T-cell (primary cell): ENCODE measurements around the gene ABHD12. TPM values are rescaled to one million over a fixed set of nuclear protein-coding genes. Genes with fewer than 3 reads are reported as not detected.
"Not testable (repeated sequence)": the region's sequence is repeated elsewhere in the genome, so short reads cannot be mapped to it uniquely, and the experiment has no call there.

Experiments
- ATAC-seq, 4 experiments: fragments of 200-7000 bp in 3 of 4; fragments of 150-1000 bp in 1 of 4; cut with Tn5 transposase; replicated peaks in 1 of 4; 1 replicate in 3 of 4; 2 replicates in 1 of 4; pipeline ENCODE4 v1.10.0; 2021; ENCODE audit warnings: moderate library complexity in 3 of 4, mild to moderate bottlenecking in 2 of 4, moderate number of reproducible peaks in 1 of 4
- CTCF ChIA-PET, 2 donors: fragments of 300-600 bp; sonication (Branson Sonifier 250); formaldehyde crosslinking; loops; one replicate each; lab custom pipeline; 2022; ENCODE audit warnings: antibody characterized with exemption in 2 of 2; lab: Charles Lee
- POLR2A ChIA-PET, 2 donors: fragments of 300-600 bp; sonication (Branson Sonifier 250); formaldehyde crosslinking; loops; one replicate each; lab custom pipeline; 2022; ENCODE audit warnings: antibody characterized with exemption in 2 of 2; lab: Charles Lee
- DNase-seq, 35 experiments: peaks; one replicate each; pipeline versions ENCODE4 v3.0.0 to v3.0.0-alpha.2; 2013 to 2023
- H3K27ac ChIP-seq: one replicate; pipeline ENCODE4 v1.5.1; 2013; ENCODE audit warnings: low read length
- H3K27me3 ChIP-seq, 2 experiments: replicated peaks in 1 of 2; 1 replicate in 1 of 2; 2 replicates in 1 of 2; pipeline versions ENCODE4 v1.6.1 to v1.7.0; 2013; ENCODE audit warnings: low read length in 1 of 2, mixed read lengths in 1 of 2; ENCODE audit not compliant: control insufficient read depth in 2 of 2, insufficient read depth in 2 of 2; ENCODE audit errors: extremely low read depth in 1 of 2
- H3K36me3 ChIP-seq, 2 donors: 1 replicate in 1 of 2; 2 replicates in 1 of 2; pipeline versions ENCODE4 v1.6.1 to v1.7.0; 2013; ENCODE audit warnings: low read length in 1 of 2; ENCODE audit not compliant: control insufficient read depth in 2 of 2, insufficient read depth in 1 of 2; ENCODE audit errors: extremely low read depth in 1 of 2
- H3K4me1 ChIP-seq, 2 experiments: 1 replicate in 1 of 2; 2 replicates in 1 of 2; pipeline versions ENCODE4 v1.6.1 to v1.7.0; 2013; ENCODE audit warnings: low read length in 2 of 2, mixed read lengths in 1 of 2; ENCODE audit not compliant: insufficient read depth in 2 of 2, control insufficient read depth in 1 of 2; ENCODE audit errors: extremely low read depth in 1 of 2
- H3K4me3 ChIP-seq, 2 donors: 1 replicate in 1 of 2; 2 replicates in 1 of 2; pipeline versions ENCODE4 v1.5.1 to v1.7.0; 2013; ENCODE audit warnings: mild to moderate bottlenecking in 2 of 2, low read length in 1 of 2, moderate library complexity in 1 of 2; ENCODE audit not compliant: control insufficient read depth in 1 of 2; ENCODE audit errors: extremely low read depth in 1 of 2
- H3K9me3 ChIP-seq: 2 replicates; pipeline ENCODE4 v1.7.0; 2013
- H3K27ac Mint-ChIP-seq, 2 donors: one replicate each; pipeline ENCODE4 v1.8.0; 2020 to 2021; ENCODE audit warnings: mild to moderate bottlenecking in 2 of 2, mixed read lengths in 2 of 2
- H3K27me3 Mint-ChIP-seq, 2 donors: one replicate each; pipeline ENCODE4 v1.8.0; 2021 to 2022; ENCODE audit warnings: mixed read lengths in 2 of 2
- H3K36me3 Mint-ChIP-seq: one replicate; pipeline ENCODE4 v1.8.0; 2021; ENCODE audit warnings: mixed read lengths
- H3K4me1 Mint-ChIP-seq, 3 donors: one replicate each; pipeline ENCODE4 v1.8.0; 2020 to 2022; ENCODE audit warnings: mixed read lengths in 3 of 3, mild to moderate bottlenecking in 1 of 3
- H3K4me3 Mint-ChIP-seq, 3 donors: one replicate each; pipeline ENCODE4 v1.8.0; 2020 to 2022; ENCODE audit warnings: mild to moderate bottlenecking in 3 of 3, mixed read lengths in 3 of 3, moderate library complexity in 3 of 3
- H3K9me3 Mint-ChIP-seq, 3 donors: one replicate each; pipeline ENCODE4 v1.8.0; 2020 to 2022; ENCODE audit warnings: mixed read lengths in 3 of 3
- WGBS: methylation state at CpG from one replicate; pipeline ENCODE4 v1.1.5; 2013; ENCODE audit warnings: missing lambda C conversion rate; ENCODE audit not compliant: insufficient coverage; 5-methylcytosine and 5-hydroxymethylcytosine counted together
- total RNA-seq, 35 experiments: library from RNA in 6 of 35; stranded (reverse) in 6 of 35; fragments of 120-200 nt in 1 of 35; gene quantifications; one replicate each; pipeline versions ENCODE4 v1.2.1 to v1.2.4 and lab custom pipeline; 2013 to 2026

The ABHD12 gene
- total RNA-seq, 5 donors from 2014 or later (not counting 1 experiment from before 2014, with no cell fraction given): 19.5 to 27.7 (median 22.1) TPM

DNA sequence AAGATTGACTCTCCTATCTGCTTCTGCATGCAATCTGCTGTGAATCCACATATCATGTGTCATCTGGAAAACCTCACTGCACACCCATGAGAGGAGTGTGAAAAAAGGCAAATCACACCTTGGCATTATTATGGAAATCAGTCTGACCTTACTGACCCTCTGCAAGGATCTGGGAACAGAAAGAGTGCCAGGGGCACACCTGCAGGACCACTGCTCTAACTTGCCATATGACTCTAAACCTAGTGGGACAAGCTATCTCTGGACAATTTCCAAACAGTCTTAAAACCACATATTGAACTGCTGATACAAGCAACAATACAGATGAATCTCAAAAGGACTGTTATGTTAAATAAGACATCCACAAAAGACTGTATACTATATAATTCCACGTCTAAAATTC is 50.3 kb downstream of the ABHD12 start:
- H3K4me3 ChIP-seq: no peak overlapping the region
- Mint-ChIP-seq H3K27me3 (no peaks in the 10 kb centered on the region), H3K36me3 (peaks cover 30% of the 10 kb centered on the region), H3K27ac (no peak overlapping the region), H3K4me3 (no peak overlapping the region), H3K9me3 (peaks cover 0 to 2% (median 0%) of the 10 kb centered on the region in 3 donors), H3K4me1 (peaks cover 32 to 51% (median 41%) of the 10 kb centered on the region in 3 donors)
- CTCF ChIA-PET: no interaction called here
- no peak for ATAC-seq
- no peaks in the 10 kb centered on the region for H3K4me1 ChIP-seq
- H3K27ac ChIP-seq: no peak overlapping the region
- POLR2A ChIA-PET: interaction anchor here in 1 of 2 donors (0.6 kb wide), 1 partner anchor 253 kb away, joined by 3 read pairs; no protein-coding TSS in a partner anchor
- H3K36me3 ChIP-seq: no peaks in the 10 kb centered on the region
- no peaks in the 10 kb centered on the region for H3K9me3 ChIP-seq
- WGBS: no CpG with 5 or more reads among the region's 1 CpG
- no peak for DNase-seq
- no peaks in the 10 kb centered on the region for H3K27me3 ChIP-seq

DNA sequence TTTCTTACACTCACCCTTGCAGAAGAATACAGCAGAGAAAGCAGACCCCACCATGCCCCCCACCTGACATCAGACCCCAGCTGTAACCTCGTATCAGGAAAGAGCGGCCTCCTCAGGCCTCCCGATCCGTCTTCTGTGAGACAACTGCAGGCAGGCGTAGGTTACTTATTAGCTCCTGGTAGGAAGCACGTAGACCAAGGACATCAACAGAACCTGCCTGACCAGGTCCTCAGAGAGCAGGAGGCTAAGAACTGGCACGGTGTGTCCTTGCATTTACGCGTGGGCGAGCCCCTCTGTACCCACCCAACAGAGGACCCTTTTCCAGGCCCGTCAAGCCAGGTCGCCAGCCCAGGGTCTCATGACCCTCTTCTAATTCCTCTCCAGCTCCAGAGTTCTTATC is 51.0 kb downstream of the ABHD12 start:
- no peak for ATAC-seq
- no peak overlapping the region for H3K27ac ChIP-seq
- no peaks in the 10 kb centered on the region for H3K27me3 ChIP-seq
- WGBS: 94% methylated on average over 12 of the region's 12 CpGs
- no peak overlapping the region for H3K4me3 ChIP-seq
- H3K4me1 ChIP-seq: no peaks in the 10 kb centered on the region
- ChIA-PET CTCF (no interaction called here), POLR2A (no interaction called here)
- H3K4me3 Mint-ChIP-seq: no peak overlapping the region
- no peaks in the 10 kb centered on the region for H3K9me3 ChIP-seq
- peaks cover 27 to 48% (median 37%) of the 10 kb centered on the region in 3 donors for H3K4me1 Mint-ChIP-seq
- peaks cover 0 to 2% (median 0%) of the 10 kb centered on the region in 3 donors for H3K9me3 Mint-ChIP-seq
- peaks cover 25% of the 10 kb centered on the region for H3K36me3 Mint-ChIP-seq
- no peak for DNase-seq
- H3K36me3 ChIP-seq: no peaks in the 10 kb centered on the region
- no peaks in the 10 kb centered on the region for H3K27me3 Mint-ChIP-seq
- H3K27ac Mint-ChIP-seq: no peak overlapping the region

- Mint-ChIP-seq H3K27me3 (no peaks in the 10 kb centered on the region), H3K36me3 (peaks cover 24% of the 10 kb centered on the region), H3K4me3 (no peak overlapping the region), H3K4me1 (peaks cover 17 to 38% (median 27%) of the 10 kb centered on the region in 3 donors), H3K9me3 (peaks cover 0 to 2% (median 0%) of the 10 kb centered on the region in 3 donors), H3K27ac (no peak overlapping the region)
- no peak for DNase-seq
- ChIA-PET POLR2A (no interaction called here), CTCF (no interaction called here)
- Histone ChIP-seq H3K36me3 (no peaks in the 10 kb centered on the region), H3K9me3 (no peaks in the 10 kb centered on the region), H3K4me1 (no peaks in the 10 kb centered on the region), H3K4me3 (no peak overlapping the region), H3K27me3 (no peaks in the 10 kb centered on the region), H3K27ac (no peak overlapping the region)
- no peak for ATAC-seq
- 88% methylated on average over 9 of the region's 11 CpGs for WGBS
Measured at GRCh38 chr20:25338112-25339023, 52.3 kb downstream of the ABHD12 start.

DNA sequence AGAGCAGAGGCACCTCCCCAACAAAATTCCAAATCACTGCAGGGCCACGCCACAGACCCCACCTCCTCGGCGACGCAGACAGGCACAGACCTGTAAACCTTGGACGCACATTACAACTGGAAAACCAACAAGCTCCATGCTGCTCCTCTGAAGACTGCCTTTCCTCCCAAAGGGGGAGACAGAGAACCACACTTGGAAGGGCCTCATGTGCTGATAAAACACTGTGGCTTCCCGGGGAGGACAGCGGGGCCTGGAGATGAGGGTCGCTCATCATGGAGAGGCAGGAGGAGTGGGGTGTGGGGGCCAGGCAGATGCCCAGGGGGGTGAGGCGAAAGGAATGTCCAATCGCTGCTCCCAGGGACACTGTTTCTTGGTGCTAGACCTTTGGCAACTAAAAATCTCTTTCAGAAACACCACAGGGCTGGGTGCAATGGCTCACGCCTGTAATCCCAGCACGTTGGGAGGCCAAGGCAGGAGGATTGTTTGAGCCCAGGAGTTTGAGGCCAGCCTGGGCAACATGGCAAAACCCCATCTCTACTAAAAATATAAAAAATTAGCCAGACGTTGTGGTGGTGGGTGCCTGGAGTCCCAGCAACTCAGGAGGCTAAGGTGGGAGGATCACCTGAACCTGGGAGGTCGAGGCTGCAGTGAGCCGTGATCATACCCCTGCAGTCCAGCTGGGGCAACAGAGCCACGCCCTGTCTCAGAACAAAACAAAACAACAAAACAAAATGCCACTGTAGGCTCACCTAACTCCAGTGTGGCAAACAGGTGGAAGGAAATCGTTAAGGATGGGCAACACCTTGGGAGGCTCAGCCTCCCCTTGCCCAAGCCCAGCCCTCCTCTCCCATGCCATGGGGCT is 53.8 kb downstream of the ABHD12 start:
- Histone ChIP-seq H3K27me3 (no peaks in the 10 kb centered on the region), H3K36me3 (no peaks in the 10 kb centered on the region), H3K9me3 (no peaks in the 10 kb centered on the region), H3K4me1 (no peaks in the 10 kb centered on the region), H3K27ac (no peak overlapping the region), H3K4me3 (no peak overlapping the region)
- CTCF ChIA-PET: interaction anchor here (0.6 kb wide), 2 partner anchors 15 to 1060 kb away, joined by 3 read pairs; no protein-coding TSS in a partner anchor
- POLR2A ChIA-PET: interaction anchor here in 1 of 2 donors (0.7 kb wide), 1 partner anchor 249 kb away, joined by 3 read pairs; no protein-coding TSS in a partner anchor
- peaks cover 24% of the 10 kb centered on the region for H3K36me3 Mint-ChIP-seq
- ATAC-seq (no peak), DNase-seq (no peak)
- H3K27me3 Mint-ChIP-seq: no peaks in the 10 kb centered on the region
- H3K9me3 Mint-ChIP-seq: peaks cover 0 to 2% (median 0%) of the 10 kb centered on the region in 3 donors
- H3K4me1 Mint-ChIP-seq: peaks cover 9 to 23% (median 18%) of the 10 kb centered on the region in 3 donors
- no peak overlapping the region for H3K27ac Mint-ChIP-seq
- 92% methylated on average over 5 of the region's 17 CpGs for WGBS
- no peak overlapping the region for H3K4me3 Mint-ChIP-seq

DNA sequence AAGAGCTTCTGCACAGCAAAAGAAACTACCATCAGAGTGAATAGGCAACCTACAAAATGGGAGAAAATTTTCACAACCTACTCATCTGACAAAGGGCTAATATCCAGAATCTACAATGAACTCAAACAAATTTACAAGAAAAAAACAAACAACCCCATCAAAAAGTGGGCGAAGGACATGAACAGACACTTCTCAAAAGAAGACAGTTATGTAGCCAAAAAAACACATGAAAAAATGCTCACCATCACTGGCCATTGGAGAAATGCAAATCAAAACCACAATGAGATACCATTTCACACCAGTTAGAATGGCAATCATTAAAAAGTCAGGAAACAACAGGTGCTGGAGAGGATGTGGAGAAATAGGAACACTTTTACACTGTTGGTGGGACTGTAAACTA is 55.7 kb downstream of the ABHD12 start:
- H3K36me3 ChIP-seq, H3K27me3 Mint-ChIP-seq, DNase-seq, H3K27ac Mint-ChIP-seq, H3K9me3 ChIP-seq, ATAC-seq, H3K4me3 ChIP-seq, CTCF ChIA-PET, H3K27ac ChIP-seq, H3K27me3 ChIP-seq, H3K4me3 Mint-ChIP-seq, POLR2A ChIA-PET, H3K9me3 Mint-ChIP-seq, H3K4me1 ChIP-seq: not testable (repeated sequence)
- Mint-ChIP-seq H3K36me3 (peaks cover 33% of the 10 kb centered on the region), H3K4me1 (peaks cover 10 to 19% (median 15%) of the 10 kb centered on the region in 3 donors)
- no CpG with 5 or more reads among the region's 1 CpG for WGBS

- CTCF ChIA-PET: no interaction called here
- Mint-ChIP-seq H3K9me3 (no peaks in the 10 kb centered on the region), H3K36me3 (peaks cover 19% of the 10 kb centered on the region)
Measured at GRCh38 chr20:25328954-25329498, 61.6 kb downstream of the ABHD12 start.

More at GRCh38 chr20:25328954-25329498, 61.6 kb downstream of the ABHD12 start:
- no peak for DNase-seq
- Histone ChIP-seq H3K36me3 (no peaks in the 10 kb centered on the region), H3K4me1 (peaks cover 0 to 9% of the 10 kb centered on the region in 2 experiments), H3K27me3 (no peaks in the 10 kb centered on the region), H3K27ac (no peak overlapping the region), H3K4me3 (no peak overlapping the region), H3K9me3 (no peaks in the 10 kb centered on the region)
- 98% methylated on average over 11 of the region's 12 CpGs for WGBS
- Mint-ChIP-seq H3K27ac (no peak overlapping the region), H3K4me3 (no peak overlapping the region), H3K27me3 (no peaks in the 10 kb centered on the region), H3K4me1 (peaks cover 18 to 27% (median 22%) of the 10 kb centered on the region in 3 donors)
- POLR2A ChIA-PET: no interaction called here
- no peak for ATAC-seq
